ENCODE data around the gene PTPRM. TPM values are rescaled to one million over a fixed set of nuclear protein-coding genes. Genes with fewer than 3 reads are reported as not detected.
A peak's percentile ranks its signal among the peaks of the same experiment; 100 is the strongest.

PTPRM gene
- total RNA-seq, 1 experiment from 2014 or later = 14.5 TPM

- Histone ChIP-seq H3K9me3 (ENCODE audit: control insufficient read depth in 1 of 2, insufficient read depth in 1 of 2, low read depth in 1 of 2, low read length in 2 of 2) (no peaks in the 10 kb centered on the region), H3K27ac (ENCODE audit: low read depth, low read length) (no peak overlapping the region), H3K4me2 (ENCODE audit: low read length) (no peak overlapping the region), H3K36me3 (ENCODE audit: control insufficient read depth in 1 of 2, insufficient read depth in 2 of 2, low read length in 2 of 2) (no peaks in the 10 kb centered on the region), H4K20me1 (ENCODE audit: insufficient read depth) (no peaks in the 10 kb centered on the region), H3K4me3 (replicated peaks in 1 of 2; ENCODE audit: low read depth in 1 of 2, low read length in 2 of 2) (no peak overlapping the region), H3K4me1 (ENCODE audit: control insufficient read depth in 1 of 2, insufficient read depth in 2 of 2, low read length in 2 of 2) (no peaks in the 10 kb centered on the region), H3K9me2 (ENCODE audit: insufficient read depth) (no peaks in the 10 kb centered on the region), H3K79me2 (ENCODE audit: insufficient read depth, low read length) (no peaks in the 10 kb centered on the region), H3K9ac (ENCODE audit: low read length) (no peak overlapping the region), H3K27me3 (ENCODE audit: insufficient read depth, low read length) (peaks cover 13% of the 10 kb centered on the region; the same call in 1 of the 2 replicates), H2AFZ (ENCODE audit: low read depth, low read length, poor library complexity, severe bottlenecking) (no peak overlapping the region)
- CTCF ChIA-PET = interaction anchor here (1.1 kb wide), 1 partner anchor 15 kb away, joined by 4 read pairs; no protein-coding TSS in a partner anchor
- BruUV-seq (replicated peaks) = no TSS peak
- ATAC-seq = peak; percentile 57
- no peak for TF ChIP-seq EGR1 (IDR thresholded peaks at IDR 0.05; ENCODE audit: low read depth)
- TF ChIP-seq CEBPB (IDR thresholded peaks at IDR 0.05; ENCODE audit: low read depth) = no peak
- TF ChIP-seq YY1 (IDR thresholded peaks at IDR 0.05; ENCODE audit: extremely low read depth, insufficient replicate concordance, low read depth, low read length) = no peak
- TF ChIP-seq FOSL1 (IDR thresholded peaks at IDR 0.05; ENCODE audit: low read depth) = no peak
- no peak for TF ChIP-seq EZH2 (IDR thresholded peaks at IDR 0.05)
- TF ChIP-seq MAX (IDR thresholded peaks at IDR 0.05) = no peak
- no peak for TF ChIP-seq RAD21 (IDR thresholded peaks at IDR 0.05; ENCODE audit: low read depth)
- no peak for TF ChIP-seq JUND (IDR thresholded peaks at IDR 0.05)
- TF ChIP-seq ZBTB33 (IDR thresholded peaks at IDR 0.05; ENCODE audit: extremely low read depth, insufficient replicate concordance, low read length) = no peak
- TF ChIP-seq SP1 (IDR thresholded peaks at IDR 0.05; ENCODE audit: low read depth) = no peak
- TF ChIP-seq POLR2A (IDR thresholded peaks at IDR 0.05; ENCODE audit: borderline replicate concordance, extremely low read depth, insufficient read depth, insufficient read length) = no peak
- TF ChIP-seq ZNF274 (IDR thresholded peaks at IDR 0.05; ENCODE audit: low read depth, low read length) = no peak
- no peak for TF ChIP-seq SIN3A (IDR thresholded peaks at IDR 0.05; ENCODE audit: low read depth)
- no peak for TF ChIP-seq EZH2phosphoT487 (IDR thresholded peaks at IDR 0.05; ENCODE audit: borderline replicate concordance)
- no peak for TF ChIP-seq ELF1 (IDR thresholded peaks at IDR 0.05; ENCODE audit: borderline replicate concordance, low read depth)
- TF ChIP-seq REST (IDR thresholded peaks at IDR 0.05; ENCODE audit: low read depth) = no peak
- TF ChIP-seq CBX3 (IDR thresholded peaks at IDR 0.05; ENCODE audit: low read depth) = no peak
- no peak for DNase-seq (ENCODE audit: low read depth, low spot score)
- POLR2A ChIA-PET = no interaction called here
- RAD21 ChIA-PET (ENCODE audit: low non-redundant PET in 1 of 2, low total read pairs in 2 of 2, uncharacterized antibody in 2 of 2, unreplicated experiment in 2 of 2) = no interaction called here
- intact Hi-C loops (cut with micrococcal nuclease) = no loop called here
These were observed 238.8 kb downstream of the PTPRM start for GRCh38 chr18:7805880-7806279.

All from HCT116 (cell line).